ENCODE results near the gene TMEM40.
"Not testable (repeated sequence)": the region's sequence is repeated elsewhere in the genome, so short reads cannot be mapped to it uniquely, and the experiment has no call there.

Gene TMEM40

GRCh38 chr3:12748477-12748876 lies 10.6 kb downstream of the TMEM40 start:
- no peak for DNase-seq

GRCh38 chr3:12746419-12746818 lies 12.6 kb downstream of the TMEM40 start:
- DNase-seq, result no peak

- DNase-seq, result no peak
Measured at GRCh38 chr3:12744326-12744725, 14.7 kb downstream of the TMEM40 start.

GRCh38 chr3:12743583-12743982 lies 15.5 kb downstream of the TMEM40 start:
- DNase-seq, result no peak

GRCh38 chr3:12742330-12743107 lies 16.5 kb downstream of the TMEM40 start:
- DNase-seq, result no peak

GRCh38 chr3:12741209-12741608 lies 17.9 kb downstream of the TMEM40 start:
- DNase-seq, result no peak

GRCh38 chr3:12737833-12738232 lies 21.2 kb downstream of the TMEM40 start:
- no peak for DNase-seq

- DNase-seq, result no peak
Measured at GRCh38 chr3:12737319-12737718, 21.7 kb downstream of the TMEM40 start.

GRCh38 chr3:12734960-12735359 lies 24.1 kb downstream of the TMEM40 start:
- DNase-seq, result no peak

GRCh38 chr3:12733566-12733965 lies 25.5 kb downstream of the TMEM40 start:
- no peak for DNase-seq

- no peak for DNase-seq
Measured at GRCh38 chr3:12730506-12731242, 28.4 kb downstream of the TMEM40 start.

- no peak for DNase-seq
Measured at GRCh38 chr3:12729051-12729651, 29.9 kb downstream of the TMEM40 start.

GRCh38 chr3:12727937-12728336 lies 31.1 kb downstream of the TMEM40 start:
- DNase-seq, result no peak

GRCh38 chr3:12727481-12727880 lies 31.6 kb downstream of the TMEM40 start:
- DNase-seq, result no peak

GRCh38 chr3:12725436-12725835 lies 33.6 kb downstream of the TMEM40 start:
- no peak for DNase-seq

- no peak for DNase-seq
Measured at GRCh38 chr3:12724794-12725193, 34.3 kb downstream of the TMEM40 start.

- DNase-seq, result not testable (repeated sequence)
Measured at GRCh38 chr3:12723362-12723761, 35.7 kb downstream of the TMEM40 start.

- DNase-seq, result no peak
Measured at GRCh38 chr3:12722226-12722625, 36.8 kb downstream of the TMEM40 start.

- peak; percentile 35 for DNase-seq
Measured at GRCh38 chr3:12719984-12720898, 38.8 kb downstream of the TMEM40 start.

GRCh38 chr3:12719541-12719940 lies 39.5 kb downstream of the TMEM40 start:
- DNase-seq, result no peak

GRCh38 chr3:12716605-12717151 lies 42.4 kb downstream of the TMEM40 start:
- no peak for DNase-seq

- no peak for DNase-seq
Measured at GRCh38 chr3:12714278-12714677, 44.8 kb downstream of the TMEM40 start.

GRCh38 chr3:12710062-12710461 lies 49.0 kb downstream of the TMEM40 start:
- DNase-seq, result no peak
